HL-60 (cell line): ENCODE measurements around the gene KLHDC4.

ENCODE experiments used
- GABPA ChIP-seq: IDR thresholded peaks from 2 replicates; pipeline ENCODE4 v1.6.1; 2012; ENCODE audit warnings: low read depth
- POLR2AphosphoS5 ChIP-seq: IDR thresholded peaks from 2 replicates; pipeline ENCODE4 v1.6.1; 2012; ENCODE audit warnings: low read depth
- SPI1 ChIP-seq: IDR thresholded peaks from 2 replicates; pipeline ENCODE4 v1.6.1; 2012; ENCODE audit warnings: low read depth, mild to moderate bottlenecking, borderline replicate concordance
- TF ChIP-seq, protein P1 (sequence below): IDR thresholded peaks from one replicate; pipeline ENCODE4 v1.5.1; 2011; ENCODE audit warnings: low read length, control low read depth, inconsistent platforms; ENCODE audit not compliant: insufficient read depth
- TF ChIP-seq, protein P2 (sequence below): IDR thresholded peaks from 2 replicates; pipeline ENCODE4 v1.6.1; 2012; ENCODE audit warnings: low read depth; ENCODE audit not compliant: insufficient replicate concordance

DNA sequence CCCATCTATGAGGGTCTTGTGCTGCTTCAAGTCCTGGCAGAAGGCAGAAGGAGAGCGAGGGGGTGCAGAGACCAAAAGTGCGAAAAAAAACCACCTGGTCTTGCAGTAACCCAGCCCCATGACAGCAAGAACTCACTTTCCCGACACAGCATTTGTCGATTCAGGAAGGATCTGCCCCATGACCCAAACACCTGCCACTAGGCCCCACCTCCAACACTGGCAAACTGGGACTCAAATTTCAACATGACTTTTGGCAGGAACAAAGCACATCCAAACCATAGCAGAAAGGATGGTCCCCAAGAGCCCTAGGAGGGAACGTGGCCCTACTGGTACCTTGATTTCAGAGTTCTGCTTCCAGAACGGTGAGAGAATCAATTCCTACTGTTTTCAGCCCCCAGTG is 34.7 kb upstream of the KLHDC4 start:
- TF ChIP-seq, protein P1, sequence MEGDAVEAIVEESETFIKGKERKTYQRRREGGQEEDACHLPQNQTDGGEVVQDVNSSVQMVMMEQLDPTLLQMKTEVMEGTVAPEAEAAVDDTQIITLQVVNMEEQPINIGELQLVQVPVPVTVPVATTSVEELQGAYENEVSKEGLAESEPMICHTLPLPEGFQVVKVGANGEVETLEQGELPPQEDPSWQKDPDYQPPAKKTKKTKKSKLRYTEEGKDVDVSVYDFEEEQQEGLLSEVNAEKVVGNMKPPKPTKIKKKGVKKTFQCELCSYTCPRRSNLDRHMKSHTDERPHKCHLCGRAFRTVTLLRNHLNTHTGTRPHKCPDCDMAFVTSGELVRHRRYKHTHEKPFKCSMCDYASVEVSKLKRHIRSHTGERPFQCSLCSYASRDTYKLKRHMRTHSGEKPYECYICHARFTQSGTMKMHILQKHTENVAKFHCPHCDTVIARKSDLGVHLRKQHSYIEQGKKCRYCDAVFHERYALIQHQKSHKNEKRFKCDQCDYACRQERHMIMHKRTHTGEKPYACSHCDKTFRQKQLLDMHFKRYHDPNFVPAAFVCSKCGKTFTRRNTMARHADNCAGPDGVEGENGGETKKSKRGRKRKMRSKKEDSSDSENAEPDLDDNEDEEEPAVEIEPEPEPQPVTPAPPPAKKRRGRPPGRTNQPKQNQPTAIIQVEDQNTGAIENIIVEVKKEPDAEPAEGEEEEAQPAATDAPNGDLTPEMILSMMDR = no peak
- TF ChIP-seq, protein P2, sequence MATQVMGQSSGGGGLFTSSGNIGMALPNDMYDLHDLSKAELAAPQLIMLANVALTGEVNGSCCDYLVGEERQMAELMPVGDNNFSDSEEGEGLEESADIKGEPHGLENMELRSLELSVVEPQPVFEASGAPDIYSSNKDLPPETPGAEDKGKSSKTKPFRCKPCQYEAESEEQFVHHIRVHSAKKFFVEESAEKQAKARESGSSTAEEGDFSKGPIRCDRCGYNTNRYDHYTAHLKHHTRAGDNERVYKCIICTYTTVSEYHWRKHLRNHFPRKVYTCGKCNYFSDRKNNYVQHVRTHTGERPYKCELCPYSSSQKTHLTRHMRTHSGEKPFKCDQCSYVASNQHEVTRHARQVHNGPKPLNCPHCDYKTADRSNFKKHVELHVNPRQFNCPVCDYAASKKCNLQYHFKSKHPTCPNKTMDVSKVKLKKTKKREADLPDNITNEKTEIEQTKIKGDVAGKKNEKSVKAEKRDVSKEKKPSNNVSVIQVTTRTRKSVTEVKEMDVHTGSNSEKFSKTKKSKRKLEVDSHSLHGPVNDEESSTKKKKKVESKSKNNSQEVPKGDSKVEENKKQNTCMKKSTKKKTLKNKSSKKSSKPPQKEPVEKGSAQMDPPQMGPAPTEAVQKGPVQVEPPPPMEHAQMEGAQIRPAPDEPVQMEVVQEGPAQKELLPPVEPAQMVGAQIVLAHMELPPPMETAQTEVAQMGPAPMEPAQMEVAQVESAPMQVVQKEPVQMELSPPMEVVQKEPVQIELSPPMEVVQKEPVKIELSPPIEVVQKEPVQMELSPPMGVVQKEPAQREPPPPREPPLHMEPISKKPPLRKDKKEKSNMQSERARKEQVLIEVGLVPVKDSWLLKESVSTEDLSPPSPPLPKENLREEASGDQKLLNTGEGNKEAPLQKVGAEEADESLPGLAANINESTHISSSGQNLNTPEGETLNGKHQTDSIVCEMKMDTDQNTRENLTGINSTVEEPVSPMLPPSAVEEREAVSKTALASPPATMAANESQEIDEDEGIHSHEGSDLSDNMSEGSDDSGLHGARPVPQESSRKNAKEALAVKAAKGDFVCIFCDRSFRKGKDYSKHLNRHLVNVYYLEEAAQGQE = no peak
- no peak for TF ChIP-seq POLR2AphosphoS5
- no peak for TF ChIP-seq SPI1
- no peak for TF ChIP-seq GABPA
